DOHH2 (cell line): ENCODE data around the gene BCAP31.
"Not testable (repeated sequence)": the region's sequence is repeated elsewhere in the genome, so short reads cannot be mapped to it uniquely, and the experiment has no call there.

Experiments used
- H3F3A ChIP-seq: fragments of 200-600 bp; sonication (generic), shearing (Covaris generic); 2 replicates; pipeline ENCODE4 v1.6.0; 2016; ENCODE audit warnings: antibody characterized with exemption, mild to moderate bottlenecking; ENCODE audit not compliant: control insufficient read depth, insufficient read depth
- H3K27ac ChIP-seq: fragments of 200-600 bp; sonication (generic); 2 replicates; pipeline ENCODE4 v1.5.1; 2014; ENCODE audit warnings: low read depth, mild to moderate bottlenecking, low read length, moderate library complexity
- H3K27me3 ChIP-seq: fragments of 200-600 bp; sonication (generic); 2 replicates; pipeline ENCODE4 v1.6.1; 2014; ENCODE audit warnings: mild to moderate bottlenecking, low read length, mixed read lengths; ENCODE audit not compliant: control insufficient read depth
- H3K36me3 ChIP-seq: fragments of 200-600 bp; sonication (generic); 2 replicates; pipeline ENCODE4 v1.6.1; 2014; ENCODE audit warnings: mild to moderate bottlenecking, low read length, moderate library complexity, mixed read lengths; ENCODE audit not compliant: control insufficient read depth
- H3K4me1 ChIP-seq: fragments of 200-600 bp; sonication (generic); 2 replicates; pipeline ENCODE4 v1.6.1; 2014; ENCODE audit warnings: mild to moderate bottlenecking, low read length, mixed read lengths; ENCODE audit not compliant: control insufficient read depth
- H3K4me2 ChIP-seq: fragments of 200-600 bp; sonication (generic); 2 replicates; pipeline ENCODE4 v1.6.0; 2014; ENCODE audit warnings: mild to moderate bottlenecking, low read length, moderate library complexity
- H3K4me3 ChIP-seq: fragments of 200-600 bp; sonication (generic); 2 replicates; pipeline ENCODE4 v1.5.1; 2014; ENCODE audit warnings: mild to moderate bottlenecking, low read length, mixed read lengths
- H3K79me2 ChIP-seq: fragments of 200-600 bp; sonication (generic); 2 replicates; pipeline ENCODE4 v1.6.1; 2014; ENCODE audit warnings: mild to moderate bottlenecking, low read length, mixed read lengths; ENCODE audit not compliant: control insufficient read depth
- H3K9me2 ChIP-seq: fragments of 200-600 bp; sonication (generic); replicated peaks from 2 replicates; pipeline ENCODE4 v1.6.1; 2014; ENCODE audit warnings: mild to moderate bottlenecking, low read length, mixed read lengths; ENCODE audit not compliant: control insufficient read depth
- H3K9me3 ChIP-seq: fragments of 200-600 bp; sonication (generic); 2 replicates; pipeline ENCODE4 v1.6.1; 2014; ENCODE audit warnings: antibody characterized with exemption, low read length, mixed read lengths; ENCODE audit not compliant: control insufficient read depth, insufficient read depth
- H4K20me1 ChIP-seq: fragments of 200-600 bp; sonication (generic); 2 replicates; pipeline ENCODE4 v1.6.0; 2014; ENCODE audit warnings: low read depth, mild to moderate bottlenecking, antibody characterized with exemption, low read length, moderate library complexity; ENCODE audit not compliant: control insufficient read depth, insufficient read depth
- CTCF ChIP-seq: fragments of 200-600 bp; sonication (generic); IDR thresholded peaks from one replicate; pipeline ENCODE4 v1.5.1; 2014; ENCODE audit warnings: antibody characterized with exemption, mild to moderate bottlenecking, low read depth, low read length; ENCODE audit not compliant: poor library complexity, severe bottlenecking
- EZH2phosphoT487 ChIP-seq: fragments of 200-600 bp; sonication (generic); IDR thresholded peaks from 2 replicates; pipeline ENCODE4 v1.6.1; 2017; ENCODE audit warnings: borderline replicate concordance, mild to moderate bottlenecking, antibody characterized with exemption, low read length, moderate library complexity, mixed read lengths

Gene BCAP31

GRCh38 chrX:153694687-153695270 lies 29.4 kb downstream of the BCAP31 start:
- Histone ChIP-seq H3K36me3 (no peaks in the 10 kb centered on the region), H3K4me2 (no peak overlapping the region), H3K4me1 (no peaks in the 10 kb centered on the region), H3K27ac (no peak overlapping the region), H3K27me3 (no peaks in the 10 kb centered on the region), H3K79me2 (no peaks in the 10 kb centered on the region), H4K20me1 (no peaks in the 10 kb centered on the region), H3F3A (no peaks in the 10 kb centered on the region), H3K9me3 (no peaks in the 10 kb centered on the region), H3K4me3 (no peak overlapping the region), H3K9me2 (no peaks in the 10 kb centered on the region)
- TF ChIP-seq EZH2phosphoT487 (no peak), CTCF (no peak)

GRCh38 chrX:153694256-153694655 lies 29.9 kb downstream of the BCAP31 start:
- H3K4me3 ChIP-seq, H3K4me1 ChIP-seq, H4K20me1 ChIP-seq, H3K36me3 ChIP-seq, H3K79me2 ChIP-seq, H3K4me2 ChIP-seq, H3K9me3 ChIP-seq, H3K9me2 ChIP-seq, H3K27ac ChIP-seq, H3F3A ChIP-seq, H3K27me3 ChIP-seq: not testable (repeated sequence)

- no peaks in the 10 kb centered on the region for H3K9me2 ChIP-seq
- H3F3A ChIP-seq: no peaks in the 10 kb centered on the region
- H3K4me1 ChIP-seq: no peaks in the 10 kb centered on the region
- H3K27me3 ChIP-seq: no peaks in the 10 kb centered on the region
- H3K4me3 ChIP-seq: no peak overlapping the region
- no peak overlapping the region for H3K27ac ChIP-seq
- no peak for TF ChIP-seq CTCF
- no peaks in the 10 kb centered on the region for H3K36me3 ChIP-seq
- H3K9me3 ChIP-seq: no peaks in the 10 kb centered on the region
- H3K79me2 ChIP-seq: no peaks in the 10 kb centered on the region
- no peak overlapping the region for H3K4me2 ChIP-seq
- no peaks in the 10 kb centered on the region for H4K20me1 ChIP-seq
Measured at GRCh38 chrX:153693216-153694086, 30.7 kb downstream of the BCAP31 start.

DNA sequence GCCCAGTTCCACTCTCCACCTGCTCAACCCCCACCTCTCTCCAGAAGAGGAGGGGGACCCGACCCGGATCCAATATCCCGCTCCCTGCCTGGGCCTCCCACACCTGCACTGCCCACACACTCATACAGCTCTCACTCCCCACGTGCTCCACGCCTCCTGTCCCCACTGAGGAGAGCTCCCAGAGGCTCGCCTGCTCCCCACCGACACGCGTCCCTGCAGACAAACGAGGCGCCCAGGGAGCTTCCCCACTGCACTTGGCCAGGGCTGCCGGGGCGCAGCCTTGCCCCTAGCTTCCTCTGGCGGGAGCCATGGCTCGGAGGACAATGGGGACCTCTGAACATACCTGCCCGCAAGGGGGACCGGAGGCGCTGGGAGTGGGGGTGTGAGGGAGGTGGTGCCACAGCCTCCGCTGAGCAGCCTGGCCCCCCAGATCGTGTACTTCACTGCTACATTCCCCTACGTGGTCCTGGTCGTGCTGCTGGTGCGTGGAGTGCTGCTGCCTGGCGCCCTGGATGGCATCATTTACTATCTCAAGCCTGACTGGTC lies 31.5 kb downstream of the BCAP31 start:
- Histone ChIP-seq H3K36me3 (no peaks in the 10 kb centered on the region), H3K4me1 (no peaks in the 10 kb centered on the region), H3K27me3 (no peaks in the 10 kb centered on the region), H3K4me3 (no peak overlapping the region), H3K27ac (no peak overlapping the region), H3K4me2 (no peak overlapping the region), H3K9me2 (no peaks in the 10 kb centered on the region), H4K20me1 (no peaks in the 10 kb centered on the region), H3K79me2 (no peaks in the 10 kb centered on the region), H3K9me3 (no peaks in the 10 kb centered on the region), H3F3A (no peaks in the 10 kb centered on the region)
- TF ChIP-seq EZH2phosphoT487 (no peak), CTCF (no peak)
